H1 (cell line): Measurements from ENCODE around the gene CPM. TPM values are rescaled to one million over a fixed set of nuclear protein-coding genes. Genes with fewer than 3 reads are reported as not detected.

Experiments used
- CTCF ChIA-PET: fragments of 300-600 bp; sonication (Branson Sonifier 250); formaldehyde crosslinking; loops from one replicate; lab custom pipeline; 2021; ENCODE audit not compliant: partially characterized antibody; lab: Charles Lee
- POLR2A ChIA-PET: fragments of 300-600 bp; sonication (Branson Sonifier 250); formaldehyde crosslinking; loops from one replicate; lab custom pipeline; 2021; ENCODE audit warnings: inconsistent platforms; ENCODE audit not compliant: partially characterized antibody; lab: Charles Lee
- DNase-seq, 2 experiments: peaks; one replicate each; pipeline versions ENCODE4 v3.0.0 to v3.0.0-alpha.2; 2010 to 2022; ENCODE audit warnings: low spot score in 2 of 2, low read depth in 1 of 2, mixed read lengths in 1 of 2
- FAIRE-seq: peaks from 2 replicates; lab custom pipeline; 2011; peaks lifted over from hg19 to GRCh38; lab: Jason Lieb, UNC
- H2AFZ ChIP-seq: 2 replicates; pipeline ENCODE4 v1.8.1; 2012; ENCODE audit warnings: low read length, inconsistent platforms
- H2AK5ac ChIP-seq: 2 replicates; pipeline ENCODE4 v1.6.1; 2013; ENCODE audit warnings: low read depth, low read length
- H2BK120ac ChIP-seq: replicated peaks from 2 replicates; pipeline ENCODE3; 2013; ENCODE audit warnings: low read depth, low read length, inconsistent platforms
- H2BK12ac ChIP-seq: 2 replicates; pipeline ENCODE4 v1.6.1; 2013; ENCODE audit warnings: low read depth, low read length
- H2BK15ac ChIP-seq: 2 replicates; pipeline ENCODE4 v1.6.1; 2013; ENCODE audit warnings: low read length
- H2BK20ac ChIP-seq: 2 replicates; pipeline ENCODE4 v1.6.1; 2013; ENCODE audit warnings: low read length
- H2BK5ac ChIP-seq: 2 replicates; pipeline ENCODE4 v1.6.1; 2013; ENCODE audit warnings: low read depth, low read length
- H3K14ac ChIP-seq: 2 replicates; pipeline ENCODE4 v1.6.1; 2013; ENCODE audit warnings: inconsistent platforms; ENCODE audit not compliant: insufficient read length
- H3K18ac ChIP-seq: 2 replicates; pipeline ENCODE4 v1.6.1; 2013; ENCODE audit warnings: low read length; ENCODE audit errors: extremely low read depth
- H3K23ac ChIP-seq: 2 replicates; pipeline ENCODE4 v1.6.1; 2013; ENCODE audit warnings: inconsistent platforms; ENCODE audit not compliant: insufficient read length
- H3K23me2 ChIP-seq: 2 replicates; pipeline ENCODE4 v1.6.1; 2013; ENCODE audit warnings: low read depth, low read length
- H3K27ac ChIP-seq: 2 replicates; pipeline ENCODE4 v1.6.1; 2011; ENCODE audit warnings: low read depth, low read length, inconsistent platforms
- H3K27me3 ChIP-seq, 4 experiments: replicated peaks in 1 of 4; 1 replicate in 1 of 4; 2 replicates in 3 of 4; pipeline versions ENCODE4 v1.6.1 to v1.8.1; 2011 to 2013; ENCODE audit warnings: low read length in 3 of 4, mild to moderate bottlenecking in 3 of 4, inconsistent platforms in 2 of 4, mixed read lengths in 2 of 4, moderate library complexity in 1 of 4; ENCODE audit not compliant: control insufficient read depth in 3 of 4, insufficient read depth in 3 of 4; ENCODE audit errors: extremely low read depth in 1 of 4
- H3K36me3 ChIP-seq, 4 experiments: 2 replicates each; pipeline versions ENCODE4 v1.6.1 to v1.8.1; 2011 to 2013; ENCODE audit warnings: mild to moderate bottlenecking in 4 of 4, low read length in 3 of 4, moderate library complexity in 2 of 4, control low read depth in 1 of 4, inconsistent platforms in 1 of 4; ENCODE audit not compliant: insufficient read depth in 4 of 4, control insufficient read depth in 2 of 4
- H3K4ac ChIP-seq: replicated peaks from 2 replicates; pipeline ENCODE3; 2013; ENCODE audit warnings: low read length, low read depth, mixed read lengths, inconsistent platforms; ENCODE audit not compliant: insufficient read length
- H3K4me1 ChIP-seq, 4 experiments: replicated peaks in 1 of 4; 1 replicate in 1 of 4; 2 replicates in 3 of 4; pipeline versions ENCODE4 v1.6.1 to v1.8.1; 2011 to 2013; ENCODE audit warnings: low read length in 3 of 4, inconsistent platforms in 2 of 4, mixed read lengths in 1 of 4; ENCODE audit not compliant: insufficient read depth in 4 of 4, control insufficient read depth in 3 of 4
- H3K4me2 ChIP-seq, 2 experiments: 2 replicates each; pipeline versions ENCODE4 v1.6.1 to v1.8.1; 2011 to 2013; ENCODE audit warnings: low read depth in 2 of 2, low read length in 2 of 2, control low read depth in 1 of 2, inconsistent platforms in 1 of 2, mild to moderate bottlenecking in 1 of 2; ENCODE audit not compliant: insufficient read depth in 1 of 2
- H3K4me3 ChIP-seq, 4 experiments: fragments of 200-600, 300-600 bp in 1 of 4; sonication (generic), shearing (Covaris generic), sonication (Bioruptor Twin) in 1 of 4; 2 replicates each; pipeline versions ENCODE4 v1.5.1 to v1.8.1; 2011 to 2016; ENCODE audit warnings: low read length in 4 of 4, low read depth in 3 of 4, control low read depth in 2 of 4, inconsistent platforms in 2 of 4, mild to moderate bottlenecking in 2 of 4, mixed read lengths in 1 of 4, moderate library complexity in 1 of 4; ENCODE audit not compliant: insufficient read depth in 2 of 4; ENCODE audit errors: extremely low read depth in 1 of 4
- H3K56ac ChIP-seq: replicated peaks from 2 replicates; pipeline ENCODE3; 2013; ENCODE audit warnings: low read depth, mild to moderate bottlenecking, mixed read lengths, low read length, inconsistent platforms; ENCODE audit not compliant: insufficient read length
- H3K79me1 ChIP-seq: 2 replicates; pipeline ENCODE4 v1.6.1; 2013; ENCODE audit warnings: low read depth, low read length, control low read depth
- H3K79me2 ChIP-seq, 2 experiments: 2 replicates each; pipeline versions ENCODE4 v1.6.1 to v1.8.1; 2012 to 2013; ENCODE audit warnings: low read length in 2 of 2, mild to moderate bottlenecking in 2 of 2, inconsistent platforms in 1 of 2; ENCODE audit not compliant: insufficient read depth in 2 of 2, control insufficient read depth in 1 of 2
- H3K9ac ChIP-seq, 4 experiments: replicated peaks in 1 of 4; 1 replicate in 1 of 4; 2 replicates in 3 of 4; pipeline versions ENCODE4 v1.6.1 to v1.8.1; 2011 to 2013; ENCODE audit warnings: low read depth in 3 of 4, low read length in 3 of 4, control low read depth in 2 of 4, mild to moderate bottlenecking in 2 of 4, moderate library complexity in 2 of 4, inconsistent platforms in 1 of 4; ENCODE audit errors: extremely low read depth in 1 of 4
- H3K9me3 ChIP-seq, 2 experiments: 2 replicates each; pipeline versions ENCODE4 v1.6.1 to v1.8.1; 2012 to 2013; ENCODE audit warnings: mild to moderate bottlenecking in 2 of 2, moderate library complexity in 2 of 2, control low read depth in 1 of 2, inconsistent platforms in 1 of 2, low read depth in 1 of 2, low read length in 1 of 2, mixed read lengths in 1 of 2; ENCODE audit not compliant: insufficient read depth in 2 of 2
- H4K20me1 ChIP-seq, 2 experiments: replicated peaks in 1 of 2; 2 replicates each; pipeline versions ENCODE3 to v1.8.1; 2011 to 2013; ENCODE audit warnings: inconsistent platforms in 2 of 2, low read length in 2 of 2, mild to moderate bottlenecking in 1 of 2; ENCODE audit not compliant: insufficient read depth in 2 of 2, control insufficient read depth in 1 of 2
- H4K5ac ChIP-seq: 2 replicates; pipeline ENCODE4 v1.6.1; 2013; ENCODE audit warnings: low read length, low read depth, mixed read lengths, inconsistent platforms; ENCODE audit not compliant: insufficient read length
- H4K8ac ChIP-seq: 2 replicates; pipeline ENCODE4 v1.8.0; 2013; ENCODE audit warnings: mild to moderate bottlenecking, moderate library complexity, low read length, inconsistent platforms; ENCODE audit not compliant: insufficient read depth; ENCODE audit errors: extremely low read depth
- H4K91ac ChIP-seq: replicated peaks from 2 replicates; pipeline ENCODE3; 2013; ENCODE audit warnings: low read length, mixed read lengths, inconsistent platforms; ENCODE audit not compliant: insufficient read length
- JUN ChIP-seq: IDR thresholded peaks from 2 replicates; pipeline ENCODE4 v1.6.1; 2011; ENCODE audit warnings: low read depth, mild to moderate bottlenecking, improper control_type of control experiment, low read length
- WGBS, 2 experiments: shearing (Covaris generic) in 1 of 2; methylation state at CpG; one replicate each; pipeline versions ENCODE4 v1.1.6 to v1.1.7; 2013 to 2015; ENCODE audit warnings: low lambda C conversion rate in 2 of 2, mixed read lengths in 2 of 2, inconsistent platforms in 1 of 2, low coverage in 1 of 2, missing lambda C conversion rate in 1 of 2; ENCODE audit not compliant: insufficient replicate concordance in 2 of 2, insufficient coverage in 1 of 2, insufficient read length in 1 of 2; ENCODE audit errors: extremely low coverage in 1 of 2, missing lambda C conversion rate in 1 of 2; 5-methylcytosine and 5-hydroxymethylcytosine counted together
- polyA plus RNA-seq, 7 experiments: library from polyadenylated mRNA; depleted of rRNA in 3 of 7; stranded (reverse) in 5 of 7; unstranded in 2 of 7; fragments of >200 nt in 5 of 7; fragments of 200-250 nt in 2 of 7; gene quantifications; 1 replicate in 5 of 7; 2 replicates in 1 of 7; 4 replicates in 1 of 7; pipeline versions ENCODE4 v1.2.1 to v1.2.3, GENCODE V29; 2011 to 2013; ENCODE audit warnings: missing spikeins in 2 of 7, mixed read lengths in 2 of 7
- total RNA-seq: library from RNA; stranded (reverse); fragmentation: NEBNext Ultra II Directional; extraction: Animal tissue kit (Norgen Biotek cat#: 25700); gene quantifications from 2 replicates; pipeline ENCODE4 v1.2.1, GENCODE V29; 2021

The CPM gene
- total and polyA plus RNA-seq, 2 of the 8 experiments (the other 6 are each of a cell fraction or from before 2014, with no cell fraction given) = 0.33 to 3.1 TPM

DNA sequence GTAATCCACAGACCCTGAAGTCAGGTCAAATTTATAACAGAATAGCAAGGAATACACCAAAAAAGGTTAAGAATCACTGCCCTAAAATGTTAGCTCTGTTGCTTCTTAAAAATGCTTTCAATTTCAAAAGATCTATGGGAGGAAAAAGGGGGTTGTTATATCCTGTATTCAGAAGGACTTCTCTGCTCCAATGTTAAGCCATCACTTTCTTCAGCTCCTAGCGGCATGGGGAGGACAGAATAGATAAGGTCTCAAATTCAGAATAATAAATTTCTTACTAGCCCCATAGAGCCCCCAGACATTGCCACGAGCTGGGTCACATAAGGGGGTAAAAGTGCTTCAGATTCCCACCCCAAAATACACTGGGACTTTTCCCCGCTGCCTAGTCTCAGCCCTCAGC lies 49.8 kb downstream of the CPM start:
- 83% methylated on average over 3 of the region's 3 CpGs; no CpG with 5 or more reads in 1 of the 2 experiments for WGBS, 2 experiments
- no peak overlapping the region for H2BK120ac ChIP-seq
- H2AFZ ChIP-seq = no peak overlapping the region
- H4K8ac ChIP-seq = no peak overlapping the region
- no peak overlapping the region for H2BK15ac ChIP-seq
- no peak overlapping the region for H3K9ac ChIP-seq
- no peak for FAIRE-seq
- no peak overlapping the region for H3K23ac ChIP-seq
- no peak overlapping the region for H3K14ac ChIP-seq
- no peaks in the 10 kb centered on the region for H3K36me3 ChIP-seq
- H3K4ac ChIP-seq = no peak overlapping the region
- no peaks in the 10 kb centered on the region for H3K79me1 ChIP-seq
- H4K5ac ChIP-seq = no peak overlapping the region
- no peak overlapping the region for H2BK12ac ChIP-seq
- no peaks in the 10 kb centered on the region for H3K4me1 ChIP-seq
- H3K4me3 ChIP-seq = no peak overlapping the region
- H3K9me3 ChIP-seq = peaks cover 0 to 4% of the 10 kb centered on the region in 2 experiments; a peak in 1 of 4 replicates
- no peak for DNase-seq
- no peak overlapping the region for H3K27ac ChIP-seq
- no peaks in the 10 kb centered on the region for H3K27me3 ChIP-seq
- no peak overlapping the region for H3K4me2 ChIP-seq
- no peak overlapping the region for H4K91ac ChIP-seq
- POLR2A ChIA-PET = interaction anchor here (0.5 kb wide), 1 partner anchor 40 kb away, joined by 3 read pairs; no protein-coding TSS in a partner anchor
- no peaks in the 10 kb centered on the region for H4K20me1 ChIP-seq
- no peak overlapping the region for H2BK5ac ChIP-seq
- no peak overlapping the region for H3K56ac ChIP-seq
- no peak overlapping the region for H2AK5ac ChIP-seq
- H3K79me2 ChIP-seq = no peaks in the 10 kb centered on the region
- no peaks in the 10 kb centered on the region for H3K23me2 ChIP-seq
- no peak overlapping the region for H3K18ac ChIP-seq
- H2BK20ac ChIP-seq = no peak overlapping the region
- CTCF ChIA-PET = interaction anchor here (0.7 to 1.6 kb wide), 3 partner anchors 11 to 14 kb away, joined by 3 to 4 read pairs (median 3); no protein-coding TSS in a partner anchor
- TF ChIP-seq JUN = no peak
